GM21723 (cell line): ENCODE measurements around the gene KCP.
A peak's percentile ranks its signal among the peaks of the same experiment; 100 is the strongest.
"Not testable (repeated sequence)": the region's sequence is repeated elsewhere in the genome, so short reads cannot be mapped to it uniquely, and the experiment has no call there.

Source experiments
- ATAC-seq: cut with Tn5 transposase; IDR thresholded peaks from one replicate; pipeline ENCODE4 v1.9.1; 2021; ENCODE audit warnings: mild to moderate bottlenecking, moderate library complexity; ENCODE audit not compliant: unreplicated experiment

Gene KCP

GRCh38 chr7:128910569-128910945 is at the start of gene KCP:
Gene KCP, minus strand, starts transcription at chr7:128910709. Its CDS starts 33 bp downstream, at chr7:128910676.
- no peak for ATAC-seq

DNA sequence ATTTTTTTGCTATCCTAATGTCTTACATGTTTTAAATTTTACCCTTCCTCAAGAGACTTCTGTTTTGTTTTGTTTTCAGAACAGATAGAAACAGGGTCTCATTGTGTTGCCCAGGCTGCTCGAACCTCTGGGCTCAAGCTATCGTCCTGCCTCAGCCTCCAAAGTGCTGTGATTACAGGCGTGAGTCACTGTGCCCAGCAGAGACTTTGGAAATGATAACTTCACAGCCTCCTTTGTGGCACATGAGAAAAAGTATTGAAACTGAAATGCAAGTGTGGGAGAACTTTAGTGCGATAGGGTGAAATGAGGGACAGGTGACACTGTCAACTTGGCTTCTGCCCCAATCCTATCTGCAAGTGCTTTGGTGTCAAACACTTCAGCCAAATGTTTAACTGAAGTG is 48.8 kb upstream of the KCP start:
- no peak for ATAC-seq

GRCh38 chr7:128955981-128956380 is 45.5 kb upstream of the KCP start:
- ATAC-seq: no peak

DNA sequence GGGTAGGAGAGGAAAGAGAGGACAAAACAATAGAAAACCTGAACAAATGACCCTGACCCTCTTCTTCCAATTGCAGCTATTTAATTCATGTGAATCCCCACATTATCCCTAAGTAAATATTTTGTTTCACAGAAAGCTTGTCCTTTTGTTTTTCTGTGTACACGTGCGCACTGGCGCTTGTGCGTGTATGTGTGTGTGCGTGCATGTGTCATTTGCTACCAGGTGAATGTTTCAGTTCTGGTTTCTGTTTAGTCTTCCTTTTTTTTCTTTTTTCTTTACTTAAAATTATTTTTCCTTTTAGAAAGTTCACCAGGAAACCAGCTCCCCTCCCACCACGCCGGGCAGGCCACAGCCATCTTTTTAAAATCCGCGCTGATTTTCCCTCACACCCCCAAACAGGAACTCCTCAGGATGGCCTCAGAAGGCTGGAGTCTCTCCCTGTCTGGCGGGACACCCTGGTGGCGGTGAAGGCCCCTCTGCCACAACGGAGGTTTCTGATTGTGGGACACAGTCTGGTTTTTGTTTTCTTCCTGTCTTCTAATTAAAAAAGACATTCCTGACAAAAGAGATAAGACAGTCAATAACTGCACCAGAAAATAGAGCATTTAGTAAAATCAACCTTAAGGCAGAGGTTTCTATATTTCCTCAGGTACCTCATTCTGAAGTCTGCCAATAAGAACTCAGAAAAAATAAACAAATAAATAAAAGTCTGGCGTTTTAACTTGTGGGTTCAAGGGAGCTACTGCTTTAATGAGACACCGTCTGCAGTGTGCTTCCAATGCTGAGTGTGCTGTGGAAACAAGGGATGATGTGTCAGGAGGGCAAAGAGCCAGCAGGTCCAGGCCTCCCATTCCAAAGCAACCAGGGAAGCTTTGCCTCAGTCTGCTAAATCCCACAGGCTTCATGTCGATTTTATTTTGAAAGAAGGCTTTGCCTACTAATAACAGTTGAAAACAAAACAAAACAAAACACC is 44.6 kb upstream of the KCP start:
- ATAC-seq: peak; percentile 68

DNA sequence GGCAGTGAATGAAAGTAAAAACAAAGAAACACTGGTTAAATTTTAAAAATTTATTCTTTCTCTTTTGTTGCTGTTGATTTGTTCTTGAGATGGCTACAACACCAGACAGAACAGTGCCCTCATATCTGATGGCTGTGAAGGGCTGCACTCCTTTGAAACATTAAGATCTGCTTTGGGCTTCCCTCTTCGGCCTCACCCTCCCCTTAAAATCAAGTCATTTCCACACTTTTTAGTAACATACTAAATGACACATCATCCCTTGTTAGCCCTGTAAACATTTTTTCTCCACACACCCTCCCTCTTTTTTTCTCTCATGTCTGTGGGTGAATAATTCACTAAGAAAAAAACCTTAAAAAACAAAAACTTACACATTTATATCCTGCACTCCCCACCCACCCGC is 43.6 kb upstream of the KCP start:
- ATAC-seq: no peak

DNA sequence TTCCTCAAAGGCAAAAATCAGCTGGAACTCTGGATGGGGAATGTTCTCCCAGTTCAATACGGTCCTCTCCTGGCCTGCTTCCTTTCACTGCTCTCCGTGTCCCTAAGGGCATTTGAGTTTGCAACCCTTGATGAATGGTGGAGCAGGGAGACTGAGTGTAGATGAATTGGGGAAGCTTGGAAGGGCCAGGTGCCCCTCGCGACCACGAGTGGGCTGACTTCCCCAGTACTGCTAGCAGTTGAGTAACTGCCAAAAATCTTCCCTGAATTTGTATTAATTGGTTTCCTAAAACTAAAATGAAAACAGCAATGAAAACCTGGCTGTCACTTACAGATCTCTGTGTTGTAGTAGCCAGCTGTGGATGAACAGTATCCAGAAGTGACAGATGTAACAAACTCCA is 40.8 kb upstream of the KCP start:
- ATAC-seq: no peak

DNA sequence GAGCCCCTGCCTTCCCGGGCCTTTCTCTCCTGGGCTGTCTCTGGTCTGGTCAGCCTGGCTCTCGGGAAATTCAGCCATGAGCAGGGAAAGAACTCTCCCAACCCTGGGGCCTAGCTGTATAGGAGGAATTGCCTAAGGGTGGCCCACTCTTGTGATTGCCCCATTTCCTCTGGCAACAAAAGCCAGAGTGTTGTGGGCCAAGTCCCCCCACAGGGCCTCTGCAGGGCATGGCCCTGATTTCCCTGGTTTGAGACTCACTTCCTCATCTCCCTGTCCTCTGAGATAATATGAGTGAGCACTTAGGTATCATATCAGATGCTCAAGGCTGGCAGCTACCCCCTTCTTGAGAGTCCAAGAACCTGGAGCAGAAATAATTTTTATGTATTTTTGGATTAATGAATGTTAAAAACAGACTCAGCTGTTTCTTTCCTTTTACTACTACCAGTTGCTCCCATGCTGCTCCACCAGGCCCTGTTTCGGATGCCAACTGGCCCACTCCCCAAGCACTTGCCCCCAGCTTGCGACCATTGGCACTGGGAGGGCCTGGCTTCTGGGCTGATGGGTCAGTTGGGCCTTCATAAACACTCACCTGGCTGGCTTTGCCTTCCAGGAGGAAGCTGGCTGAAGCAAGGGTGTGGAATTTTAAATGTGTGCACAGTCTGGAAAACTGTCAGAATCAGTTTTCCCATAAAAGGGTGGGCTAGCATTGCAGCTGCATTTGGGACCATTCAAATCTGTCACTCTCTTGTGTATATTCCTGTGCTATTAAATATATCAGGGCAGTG is 38.7 kb upstream of the KCP start:
- no peak for ATAC-seq

DNA sequence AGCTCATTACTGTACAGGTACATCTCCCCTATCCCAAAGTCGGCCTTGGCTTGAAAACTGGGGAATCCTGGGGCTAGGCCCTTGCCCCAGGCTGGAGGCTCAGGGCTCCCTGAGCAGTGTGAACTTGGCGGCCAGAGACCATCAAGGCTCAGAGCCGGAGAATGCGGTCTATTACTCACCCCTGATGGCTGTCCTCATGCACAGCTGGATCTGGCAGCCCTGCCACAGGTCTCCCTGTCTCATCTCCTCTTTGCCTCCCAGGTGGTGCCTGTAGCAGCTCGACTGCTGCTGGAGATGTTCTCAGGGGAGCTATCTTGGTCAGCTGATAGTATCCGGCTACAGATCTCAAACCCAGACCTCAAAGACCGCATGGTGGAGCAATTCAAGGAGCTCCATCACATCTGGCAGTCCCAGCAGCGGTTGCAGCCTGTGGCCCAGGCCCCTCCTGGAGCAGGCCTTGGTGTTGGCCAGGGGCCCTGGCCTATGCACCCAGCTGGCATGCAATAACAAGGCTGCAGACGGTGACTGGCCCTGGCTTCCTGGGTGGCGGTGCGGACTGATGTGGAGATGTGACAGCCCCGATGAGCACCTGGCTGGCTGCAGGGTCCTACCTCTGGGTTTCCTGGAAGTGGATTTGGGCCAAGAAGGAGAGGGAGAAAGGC is 37.9 kb upstream of the KCP start:
- ATAC-seq: no peak

- no peak for ATAC-seq
Observed at GRCh38 chr7:128947854-128948253, 37.3 kb upstream of the KCP start.

DNA sequence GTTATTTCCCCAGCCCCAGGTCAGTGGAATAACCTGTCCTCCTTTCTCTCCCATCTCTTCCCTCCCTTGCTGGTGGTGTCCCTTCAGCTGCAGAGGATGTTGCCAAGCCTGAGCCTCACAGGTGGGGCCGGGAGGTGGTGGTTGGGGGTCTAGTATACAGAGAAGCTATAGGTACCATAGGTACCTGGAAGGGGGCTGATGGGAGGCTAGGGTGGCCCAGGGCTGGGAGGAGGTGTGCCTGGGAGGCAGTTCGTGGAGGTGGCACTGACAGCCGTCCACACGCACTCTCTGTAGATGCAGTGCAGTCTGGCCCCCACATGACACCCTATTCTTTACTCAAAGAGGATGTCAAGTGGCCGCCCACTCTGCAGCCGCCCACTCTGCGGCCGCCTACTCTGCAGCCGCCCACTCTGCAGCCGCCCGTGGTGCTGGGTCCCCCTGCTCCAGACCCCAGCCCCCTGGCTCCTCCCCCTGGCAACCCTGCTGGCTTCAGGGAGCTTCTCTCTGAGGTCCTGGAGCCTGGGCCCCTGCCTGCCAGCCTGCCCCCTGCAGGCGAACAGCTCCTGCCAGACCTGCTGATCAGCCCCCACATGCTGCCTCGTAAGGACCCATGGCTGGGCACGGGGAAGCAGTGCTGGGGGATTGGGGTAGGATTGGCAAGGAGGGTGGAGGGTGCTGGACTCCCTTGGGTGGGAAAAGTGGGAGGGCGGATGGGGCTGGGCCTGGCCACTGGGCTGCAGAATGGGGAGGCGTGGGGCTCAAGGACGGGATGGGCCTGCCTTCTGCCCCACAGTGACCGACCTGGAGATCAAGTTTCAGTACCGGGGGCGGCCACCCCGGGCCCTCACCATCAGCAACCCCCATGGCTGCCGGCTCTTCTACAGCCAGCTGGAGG is 36.7 kb upstream of the KCP start:
- ATAC-seq: no peak

DNA sequence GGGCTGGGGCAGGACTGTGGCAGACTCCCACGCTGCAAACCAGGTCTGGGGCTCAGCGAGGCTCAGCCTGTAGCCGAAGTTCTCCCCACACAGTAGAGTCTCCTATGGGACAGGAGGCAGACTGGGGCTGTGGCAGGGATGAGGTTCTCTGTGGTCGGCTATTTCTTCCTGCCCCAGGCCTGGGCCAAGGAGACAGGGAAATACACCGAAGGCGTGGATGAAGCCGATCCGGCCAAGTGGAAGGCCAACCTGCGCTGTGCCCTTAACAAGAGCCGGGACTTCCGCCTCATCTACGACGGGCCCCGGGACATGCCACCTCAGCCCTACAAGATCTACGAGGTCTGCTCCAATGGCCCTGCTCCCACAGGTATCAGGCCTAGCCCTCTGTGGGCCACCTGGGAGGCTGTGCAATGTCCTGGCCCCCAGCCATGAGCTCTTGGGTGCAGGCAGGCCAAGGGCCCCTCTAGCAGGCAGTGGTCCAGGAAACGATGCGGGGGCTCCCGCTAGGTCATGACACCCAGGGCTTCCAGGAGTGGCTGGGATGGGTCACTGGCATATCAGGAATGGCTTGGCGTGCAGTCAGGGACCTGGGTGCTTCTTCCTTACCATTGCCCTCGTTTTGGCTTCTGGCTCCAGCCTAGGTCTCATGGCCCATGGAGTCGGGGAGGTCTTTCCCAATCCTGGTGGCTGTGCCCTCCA is 35.3 kb upstream of the KCP start:
- no peak for ATAC-seq

DNA sequence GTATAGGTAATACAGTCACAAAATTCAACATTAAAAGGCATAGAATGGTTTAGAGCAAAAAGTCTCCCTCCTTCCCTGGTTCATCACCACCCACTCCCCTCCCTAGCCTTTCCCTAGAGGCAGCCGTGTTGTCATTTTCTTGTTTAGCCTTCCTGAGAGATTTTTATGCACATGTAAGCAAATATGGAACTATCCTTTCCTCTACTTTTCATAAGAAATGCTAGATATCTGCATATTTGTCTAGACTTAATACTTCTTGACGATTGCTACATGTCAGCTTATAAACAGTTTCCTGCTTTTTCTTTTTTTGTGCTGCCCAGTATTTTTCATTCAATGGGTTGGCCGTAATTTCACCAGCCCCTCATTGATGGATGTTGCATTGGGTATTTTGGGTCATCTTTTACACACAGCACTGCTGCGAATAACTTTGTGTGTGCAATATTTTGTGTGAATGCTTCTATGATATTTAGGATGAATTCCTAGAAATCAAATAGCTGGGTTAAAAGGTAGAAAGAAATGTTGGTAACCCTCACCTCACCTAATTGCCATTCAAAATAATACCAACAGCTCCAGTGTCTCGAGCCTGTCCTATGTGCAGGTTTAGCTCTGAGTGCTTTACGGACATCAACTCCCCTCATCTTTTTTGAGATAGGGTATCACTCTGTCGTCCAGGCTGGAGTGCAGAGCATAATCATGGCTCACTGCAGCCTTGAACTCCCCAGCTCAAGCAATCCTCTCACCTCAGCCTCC is 34.2 kb upstream of the KCP start:
- no peak for ATAC-seq

DNA sequence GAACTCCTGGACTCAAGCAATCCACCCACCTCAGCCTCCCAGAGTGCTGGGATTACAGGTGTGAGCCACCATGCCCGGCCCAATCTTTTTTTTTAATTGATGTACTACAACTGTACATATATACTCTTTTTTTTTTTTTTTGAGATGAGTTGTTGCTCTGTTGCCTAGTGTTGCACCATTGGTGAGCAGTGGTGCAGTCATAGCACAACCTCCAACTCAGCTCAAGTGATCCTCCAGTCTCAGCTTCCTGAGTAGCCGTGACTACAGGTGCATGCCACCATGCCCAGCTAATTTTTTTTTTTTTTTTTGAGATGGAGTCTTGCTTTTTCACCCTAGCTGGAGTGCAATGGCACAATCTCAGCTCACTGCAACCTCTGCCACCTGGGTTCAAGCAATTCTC is 32.7 kb upstream of the KCP start:
- not testable (repeated sequence) for ATAC-seq

DNA sequence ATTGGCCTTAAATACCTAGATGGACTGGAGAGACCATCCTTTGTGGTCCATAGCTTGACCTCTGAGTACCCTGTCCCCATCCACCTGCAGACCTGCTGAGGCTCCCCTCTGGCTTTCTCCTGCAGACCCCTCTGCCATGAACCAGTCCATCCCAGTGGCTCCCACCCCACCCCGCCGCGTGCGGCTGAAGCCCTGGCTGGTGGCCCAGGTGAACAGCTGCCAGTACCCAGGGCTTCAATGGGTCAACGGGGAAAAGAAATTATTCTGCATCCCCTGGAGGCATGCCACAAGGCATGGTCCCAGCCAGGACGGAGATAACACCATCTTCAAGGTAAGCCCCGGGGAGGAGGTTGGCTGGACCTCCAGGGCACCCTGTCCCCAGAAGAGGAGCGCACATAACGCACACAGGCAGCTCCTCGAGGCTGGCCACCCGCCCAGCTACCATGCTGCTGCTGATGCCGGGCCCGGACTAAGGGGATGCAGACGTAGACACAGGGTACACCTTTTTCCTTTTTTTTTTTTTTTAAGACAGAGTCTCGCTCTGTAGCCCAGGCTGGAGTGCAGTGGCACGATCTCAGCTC is 31.5 kb upstream of the KCP start:
- ATAC-seq: no peak

- no peak for ATAC-seq
Observed at GRCh38 chr7:128941323-128941890, 30.9 kb upstream of the KCP start.

GRCh38 chr7:128940494-128941322 is 30.2 kb upstream of the KCP start:
- ATAC-seq: peak; percentile 66

- peak; percentile 28 for ATAC-seq
Observed at GRCh38 chr7:128939861-128940410, 29.4 kb upstream of the KCP start.
